GM12878 (cell line): ENCODE measurements around the gene SAMD4A. TPM values are rescaled to one million over a fixed set of nuclear protein-coding genes. Genes with fewer than 3 reads are reported as not detected.

Experiments
- ATAC-seq: fragments of 200-7000 bp; cut with Tn5 transposase; 3 replicates; pipeline ENCODE4 v1.9.1; 2020; ENCODE audit warnings: mild to moderate bottlenecking, moderate library complexity
- BruUV-seq: library from RNA; stranded (reverse); fragments of 400-500 nt; replicated peaks from 2 replicates; lab custom pipeline; 2021; lab: Mats Ljungman, UMichigan
- CTCF ChIA-PET: fragments of 300-600 bp; sonication (Branson Sonifier 250); formaldehyde crosslinking; extraction: SDS; loops from one replicate; lab custom pipeline; 2021; ENCODE audit warnings: inconsistent platforms; lab: Yijun Ruan, JAX
- POLR2A ChIA-PET: fragments of 350-600 bp; formaldehyde crosslinking; extraction: SDS; loops from one replicate; lab custom pipeline; 2021; ENCODE audit warnings: inconsistent platforms; lab: Charles Lee
- RAD21 ChIA-PET: fragments of 300-600 bp; sonication (Branson Sonifier 250); formaldehyde crosslinking; loops from one replicate; lab custom pipeline; 2023; ENCODE audit warnings: antibody characterized with exemption; ENCODE audit not compliant: unreplicated experiment; lab: Charles Lee
- SMC1A ChIA-PET: fragments of 300-600 bp; sonication (Branson Sonifier 250); formaldehyde crosslinking; loops from one replicate; lab custom pipeline; 2023; ENCODE audit not compliant: unreplicated experiment, uncharacterized antibody; lab: Charles Lee
- DNase-seq: peaks from one replicate; pipeline ENCODE4 v3.0.0-alpha.2; 2011; ENCODE audit warnings: low read depth, low spot score
- FAIRE-seq: peaks from 3 replicates; lab custom pipeline; 2011; peaks lifted over from hg19 to GRCh38; lab: Jason Lieb, UNC
- H2AFZ ChIP-seq: 2 replicates; pipeline ENCODE4 v1.6.0; 2011; ENCODE audit warnings: low read depth, low read length, control low read depth; ENCODE audit not compliant: control insufficient read depth
- H3K27ac ChIP-seq: 2 replicates; pipeline ENCODE4 v1.5.1; 2011; ENCODE audit warnings: control low read depth; ENCODE audit not compliant: control insufficient read depth, insufficient read depth
- H3K27me3 ChIP-seq, 2 experiments: replicated peaks in 1 of 2; 2 replicates each; pipeline versions ENCODE4 v1.6.0 to v1.6.1; 2011; ENCODE audit warnings: low read length in 1 of 2; ENCODE audit not compliant: control insufficient read depth in 2 of 2, insufficient read depth in 2 of 2
- H3K36me3 ChIP-seq, 2 experiments: 2 replicates each; pipeline ENCODE4 v1.5.1; 2011; ENCODE audit warnings: low read length in 1 of 2; ENCODE audit not compliant: control insufficient read depth in 2 of 2, insufficient read depth in 2 of 2
- H3K4me1 ChIP-seq: 2 replicates; pipeline ENCODE4 v1.6.1; 2011; ENCODE audit warnings: mild to moderate bottlenecking, low read length, moderate library complexity, mixed read lengths; ENCODE audit not compliant: control insufficient read depth, insufficient read depth
- H3K4me2 ChIP-seq: 2 replicates; pipeline ENCODE4 v1.6.0; 2011; ENCODE audit warnings: control low read depth; ENCODE audit not compliant: control insufficient read depth, insufficient read depth
- H3K4me3 ChIP-seq: fragments of 200-600 bp; sonication (generic); 2 replicates; pipeline ENCODE4 v1.5.1; 2016
- H3K79me2 ChIP-seq: 2 replicates; pipeline ENCODE4 v1.6.0; 2011; ENCODE audit warnings: low read length; ENCODE audit not compliant: control insufficient read depth, insufficient read depth
- H3K9ac ChIP-seq: 2 replicates; pipeline ENCODE4 v1.8.0; 2011; ENCODE audit warnings: low read length, control low read depth, mixed read lengths; ENCODE audit not compliant: control insufficient read depth, insufficient read depth
- H3K9me3 ChIP-seq: replicated peaks from 3 replicates; pipeline ENCODE4 v1.5.1; 2011; ENCODE audit warnings: mild to moderate bottlenecking, low read length; ENCODE audit not compliant: control insufficient read depth, insufficient read depth
- H4K20me1 ChIP-seq: 2 replicates; pipeline ENCODE4 v1.6.0; 2011; ENCODE audit not compliant: control insufficient read depth, insufficient read depth
- CBX3 ChIP-seq: fragments of 200-600 bp; sonication (generic); IDR thresholded peaks from 2 replicates; pipeline ENCODE4 v1.6.1; 2016; ENCODE audit warnings: low read depth, borderline replicate concordance
- CEBPB ChIP-seq, 2 experiments: fragments of 150-350 bp in 1 of 2; IDR thresholded peaks; 2 replicates each; pipeline ENCODE4 v1.6.1; 2012 to 2014; ENCODE audit warnings: low read depth in 2 of 2, low read length in 2 of 2, borderline replicate concordance in 1 of 2, inconsistent platforms in 1 of 2
- EED ChIP-seq: sonication (generic); IDR thresholded peaks from 2 replicates; pipeline ENCODE4 v1.6.1; 2016; ENCODE audit warnings: antibody characterized with exemption, low read depth
- HDGF ChIP-seq: fragments of 450-650 bp; IDR thresholded peaks from 2 replicates; pipeline ENCODE4 v1.6.1; 2016; ENCODE audit warnings: antibody characterized with exemption
- PAX8 ChIP-seq: fragments of 450-650 bp; IDR thresholded peaks from 2 replicates; pipeline ENCODE4 v1.6.1; 2017; ENCODE audit warnings: mild to moderate bottlenecking, moderate library complexity
- SMC3 ChIP-seq: IDR thresholded peaks from 2 replicates; pipeline ENCODE4 v1.6.1; 2011; ENCODE audit warnings: low read length, improper control_type of control experiment, borderline replicate concordance
- ZNF207 ChIP-seq: fragments of 450-650 bp; IDR thresholded peaks from 2 replicates; pipeline ENCODE4 v1.6.1; 2014; ENCODE audit warnings: antibody characterized with exemption, mild to moderate bottlenecking, borderline replicate concordance
- ZNF24 ChIP-seq: fragments of 450-650 bp; IDR thresholded peaks from 2 replicates; pipeline ENCODE4 v1.6.1; 2017; ENCODE audit warnings: antibody characterized with exemption, mild to moderate bottlenecking
- WGBS: methylation state at CpG from one replicate; pipeline ENCODE4 v1.1.6; 2016; ENCODE audit warnings: low lambda C conversion rate; ENCODE audit not compliant: insufficient replicate concordance, insufficient coverage; ENCODE audit errors: missing lambda C conversion rate; 5-methylcytosine and 5-hydroxymethylcytosine counted together
- in situ Hi-C: fragments of 300-500 bp; cut with MboI; formaldehyde crosslinking; loops from 9 replicates; pipeline ENCODE4 v1.14.3; 2018; ENCODE audit warnings: mixed read lengths
- intact Hi-C: fragments of 100-400 bp; cut with micrococcal nuclease; formaldehyde crosslinking; loops from one replicate; pipeline ENCODE4 v1.14.2; 2022; ENCODE audit not compliant: unreplicated experiment
- polyA plus RNA-seq, 11 experiments: library from polyadenylated mRNA; depleted of rRNA in 4 of 11; unstranded in 6 of 11; stranded (reverse) in 5 of 11; fragments of >200 nt; fragmentation: Nextera tagmentation in 4 of 11; fragmentation: Illumina TruSeq in 1 of 11; extraction: Ambion mirVana in 4 of 11; extraction: Trizol in 1 of 11; gene quantifications; 1 replicate in 1 of 11; 2 replicates in 10 of 11; pipeline versions ENCODE4 v1.2.1 to v1.2.3, GENCODE V29; 2011 to 2016; ENCODE audit warnings: inconsistent platforms in 2 of 11, missing spikeins in 2 of 11, low read depth in 1 of 11
- total RNA-seq, 4 experiments: library from RNA; depleted of rRNA in 3 of 4; stranded (reverse); fragments of >200 nt in 3 of 4; fragmentation: Illumina TruSeq in 1 of 4; extraction: Trizol in 1 of 4; gene quantifications; 2 replicates each; pipeline versions ENCODE4 v1.2.1 to v1.2.3, GENCODE V29; 2013 to 2021
- TF ChIP-seq, protein P1 (sequence below): fragments of 450-650 bp; IDR thresholded peaks from 2 replicates; pipeline ENCODE4 v1.6.1; 2017; ENCODE audit warnings: borderline replicate concordance

Gene SAMD4A
- total and polyA plus RNA-seq, 10 of the 15 experiments (the other 5 are each of a cell fraction or from before 2014, with no cell fraction given) = 0.05 to 0.56 (median 0.31) TPM

DNA sequence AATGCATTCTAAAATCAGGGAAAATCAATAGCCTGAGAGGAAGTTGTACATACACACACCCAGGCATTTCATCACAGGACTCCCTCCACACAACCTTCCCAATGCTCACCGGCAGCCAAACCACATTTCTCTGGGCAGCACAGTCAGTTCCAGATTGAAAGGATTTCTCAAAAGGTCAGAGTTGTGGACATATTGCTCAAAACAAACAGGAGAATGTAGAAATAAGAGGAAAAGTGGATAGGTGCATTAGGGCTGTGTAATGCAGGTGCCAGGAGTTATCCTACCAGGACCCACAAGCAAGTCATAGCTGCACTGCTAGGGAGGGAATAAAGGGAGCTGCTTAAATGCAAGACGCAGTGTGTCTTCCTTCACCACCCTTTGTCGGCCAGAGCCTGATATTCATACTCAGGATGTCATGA is 272.8 kb downstream of the SAMD4A start (continued):
- TF ChIP-seq, protein P1, sequence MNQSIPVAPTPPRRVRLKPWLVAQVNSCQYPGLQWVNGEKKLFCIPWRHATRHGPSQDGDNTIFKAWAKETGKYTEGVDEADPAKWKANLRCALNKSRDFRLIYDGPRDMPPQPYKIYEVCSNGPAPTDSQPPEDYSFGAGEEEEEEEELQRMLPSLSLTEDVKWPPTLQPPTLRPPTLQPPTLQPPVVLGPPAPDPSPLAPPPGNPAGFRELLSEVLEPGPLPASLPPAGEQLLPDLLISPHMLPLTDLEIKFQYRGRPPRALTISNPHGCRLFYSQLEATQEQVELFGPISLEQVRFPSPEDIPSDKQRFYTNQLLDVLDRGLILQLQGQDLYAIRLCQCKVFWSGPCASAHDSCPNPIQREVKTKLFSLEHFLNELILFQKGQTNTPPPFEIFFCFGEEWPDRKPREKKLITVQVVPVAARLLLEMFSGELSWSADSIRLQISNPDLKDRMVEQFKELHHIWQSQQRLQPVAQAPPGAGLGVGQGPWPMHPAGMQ = no peak
- TF ChIP-seq ZNF24 = no peak
- TF ChIP-seq, all 136 proteins: peak for 0

DNA sequence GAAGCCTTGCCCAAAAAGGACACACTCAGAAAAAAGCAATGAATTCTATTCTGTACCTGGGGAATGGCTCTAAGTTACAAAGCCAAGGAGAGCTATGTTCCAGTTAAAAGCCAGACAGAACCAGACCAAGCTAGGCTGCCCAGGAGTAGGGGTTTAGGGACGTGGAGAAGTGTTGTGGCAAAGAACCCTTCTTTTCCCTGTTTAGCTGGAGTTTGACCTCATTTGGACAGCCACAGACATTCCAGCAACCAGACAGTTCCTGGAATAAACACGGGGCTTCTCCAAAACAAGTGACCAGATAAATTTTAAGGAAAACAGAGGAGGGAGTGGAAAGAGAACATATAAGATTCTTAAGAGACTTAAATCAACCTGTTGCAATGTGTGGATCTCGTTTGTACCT is 273.4 kb downstream of the SAMD4A start:
- H3K79me2 ChIP-seq = no peaks in the 10 kb centered on the region
- peaks cover 1 to 5% of the 10 kb centered on the region in 2 experiments; a peak in 3 of 4 replicates for H3K36me3 ChIP-seq
- DNase-seq (no peak), ATAC-seq (no peak), FAIRE-seq (no peak)
- 97% methylated on average over 3 of the region's 3 CpGs for WGBS
- H4K20me1 ChIP-seq = no peaks in the 10 kb centered on the region
- ChIA-PET POLR2A (no interaction called here), CTCF (interaction anchor here (0.9 to 1.6 kb wide), 4 partner anchors 8 to 49 kb away, joined by 3 to 6 read pairs (median 4); no protein-coding TSS in a partner anchor), SMC1A (interaction anchor here (1.1 kb wide), 1 partner anchor 14 kb away, joined by 3 read pairs; no protein-coding TSS in a partner anchor), RAD21 (no interaction called here)
- intact Hi-C loops = no loop called here
- H3K27ac ChIP-seq = no peak overlapping the region
- H3K4me3 ChIP-seq = no peak overlapping the region
- H3K27me3 ChIP-seq = no peaks in the 10 kb centered on the region
- in situ Hi-C loops = no loop called here
- H3K4me2 ChIP-seq = no peak overlapping the region
- no peak overlapping the region for H2AFZ ChIP-seq
- H3K4me1 ChIP-seq = no peaks in the 10 kb centered on the region
- no TSS peak for BruUV-seq
- no peaks in the 10 kb centered on the region for H3K9me3 ChIP-seq
- no peak for TF ChIP-seq ZNF24
- no peak for TF ChIP-seq SMC3
- no peak for TF ChIP-seq EED
- no peak for TF ChIP-seq HDGF
- TF ChIP-seq ZNF207 = no peak
- TF ChIP-seq PAX8 = no peak
- no peak for TF ChIP-seq CBX3
- no peak for TF ChIP-seq CEBPB (IDR thresholded peaks at IDR 0.05; ENCODE audit: borderline replicate concordance in 1 of 2, low read depth in 2 of 2, low read length in 2 of 2)
- no peak overlapping the region for H3K9ac ChIP-seq
